WTC11 (cell line): ENCODE data around the gene RAB8B.
A peak's percentile ranks its signal among the peaks of the same experiment; 100 is the strongest.

Experiments used
- CTCF ChIP-seq: fragments of 200-600 bp; IDR thresholded peaks from 2 replicates; pipeline ENCODE4 v1.8.0; 2022; ENCODE audit warnings: antibody characterized with exemption
- JUN ChIP-seq: sonication (generic); formaldehyde crosslinking; IDR thresholded peaks from 2 replicates; pipeline ENCODE4 v1.8.0; 2023; ENCODE audit warnings: mild to moderate bottlenecking, missing genetic modification reagents
- NR2C2 ChIP-seq: sonication (generic); formaldehyde crosslinking; IDR thresholded peaks from 2 replicates; pipeline ENCODE4 v1.8.0; 2022; ENCODE audit warnings: mild to moderate bottlenecking, missing genetic modification reagents
- ZNF121 ChIP-seq: sonication (generic); formaldehyde crosslinking; IDR thresholded peaks from 2 replicates; pipeline ENCODE4 v1.8.0; 2023; ENCODE audit warnings: missing genetic modification reagents
- ZNF232 ChIP-seq: sonication (generic); formaldehyde crosslinking; IDR thresholded peaks from 2 replicates; pipeline ENCODE4 v1.8.0; 2022; ENCODE audit warnings: mild to moderate bottlenecking, missing genetic modification reagents
- ZNF423 ChIP-seq: fragments of 250-450 bp; sonication (Bioruptor Pico); IDR thresholded peaks from 2 replicates; pipeline ENCODE4 v2.1.2; 2022; ENCODE audit warnings: mild to moderate bottlenecking, moderate library complexity
- TF ChIP-seq, protein P1 (sequence below): sonication (generic); formaldehyde crosslinking; IDR thresholded peaks from 2 replicates; pipeline ENCODE4 v1.8.1; 2022; ENCODE audit warnings: mild to moderate bottlenecking, missing genetic modification reagents, moderate library complexity, borderline replicate concordance
- TF ChIP-seq, protein P2 (sequence below): sonication (generic); formaldehyde crosslinking; IDR thresholded peaks from 2 replicates; pipeline ENCODE4 v1.8.0; 2022; ENCODE audit warnings: mild to moderate bottlenecking, missing genetic modification reagents

- TF ChIP-seq, protein P1, sequence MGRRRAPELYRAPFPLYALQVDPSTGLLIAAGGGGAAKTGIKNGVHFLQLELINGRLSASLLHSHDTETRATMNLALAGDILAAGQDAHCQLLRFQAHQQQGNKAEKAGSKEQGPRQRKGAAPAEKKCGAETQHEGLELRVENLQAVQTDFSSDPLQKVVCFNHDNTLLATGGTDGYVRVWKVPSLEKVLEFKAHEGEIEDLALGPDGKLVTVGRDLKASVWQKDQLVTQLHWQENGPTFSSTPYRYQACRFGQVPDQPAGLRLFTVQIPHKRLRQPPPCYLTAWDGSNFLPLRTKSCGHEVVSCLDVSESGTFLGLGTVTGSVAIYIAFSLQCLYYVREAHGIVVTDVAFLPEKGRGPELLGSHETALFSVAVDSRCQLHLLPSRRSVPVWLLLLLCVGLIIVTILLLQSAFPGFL (CRISPR knock-in tag), result no peak
- TF ChIP-seq JUN (no peak), ZNF232 (CRISPR knock-in tag) (peak; percentile 54; the same call in 1 of the 2 replicates), CTCF (no peak), ZNF121 (CRISPR knock-in tag) (peak; percentile 75), ZNF423 (CRISPR knock-in tag) (peak; percentile 87), NR2C2 (CRISPR knock-in tag) (no peak)
- TF ChIP-seq, protein P2, sequence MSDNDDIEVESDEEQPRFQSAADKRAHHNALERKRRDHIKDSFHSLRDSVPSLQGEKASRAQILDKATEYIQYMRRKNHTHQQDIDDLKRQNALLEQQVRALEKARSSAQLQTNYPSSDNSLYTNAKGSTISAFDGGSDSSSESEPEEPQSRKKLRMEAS (CRISPR knock-in tag), result peak; percentile 76
Observed at GRCh38 chr15:63157118-63157843, 32.1 kb upstream of the RAB8B start, which contains the start of gene RPS27L.
